Effector CD8-positive, alpha-beta T cell (primary cell): ENCODE measurements around the gene ANKRD10.
"Not testable (repeated sequence)": the region's sequence is repeated elsewhere in the genome, so short reads cannot be mapped to it uniquely, and the experiment has no call there.

Experiments used
- DNase-seq: peaks from one replicate; lab custom pipeline; 2025; lab: John Stamatoyannopoulos, UW

Gene ANKRD10

DNA sequence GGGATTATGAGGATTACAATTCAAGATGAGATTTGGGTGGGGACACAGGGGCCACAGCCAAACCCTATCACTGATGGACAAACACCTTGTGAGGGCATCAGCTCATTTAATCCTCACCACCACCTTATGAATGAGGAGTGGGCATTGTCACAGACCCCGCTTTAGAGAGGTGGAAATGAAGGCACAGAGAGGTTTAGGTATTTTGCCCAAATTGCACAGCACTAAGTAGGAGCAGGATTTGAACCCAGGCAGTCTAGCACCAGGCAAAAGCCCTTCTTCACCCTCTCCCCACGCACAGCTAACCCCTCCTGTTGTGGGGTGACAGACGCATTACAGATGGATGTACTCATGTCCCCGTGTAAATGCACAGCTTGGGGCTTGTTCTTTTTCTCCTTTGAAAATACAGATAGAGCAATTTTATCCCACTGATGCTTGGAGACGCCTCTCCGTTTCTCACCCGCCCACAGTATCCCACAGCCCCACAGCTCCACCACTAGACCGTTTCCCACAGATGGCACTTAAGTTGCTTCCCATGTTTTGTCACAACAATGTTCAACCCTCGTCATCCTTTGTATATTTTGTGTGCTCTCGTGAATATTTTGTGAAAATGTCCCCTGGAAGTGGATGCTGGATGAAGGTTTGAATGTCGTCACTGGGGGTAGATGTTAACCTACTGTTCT lies 48.2 kb downstream of the ANKRD10 start:
- no peak for DNase-seq

DNA sequence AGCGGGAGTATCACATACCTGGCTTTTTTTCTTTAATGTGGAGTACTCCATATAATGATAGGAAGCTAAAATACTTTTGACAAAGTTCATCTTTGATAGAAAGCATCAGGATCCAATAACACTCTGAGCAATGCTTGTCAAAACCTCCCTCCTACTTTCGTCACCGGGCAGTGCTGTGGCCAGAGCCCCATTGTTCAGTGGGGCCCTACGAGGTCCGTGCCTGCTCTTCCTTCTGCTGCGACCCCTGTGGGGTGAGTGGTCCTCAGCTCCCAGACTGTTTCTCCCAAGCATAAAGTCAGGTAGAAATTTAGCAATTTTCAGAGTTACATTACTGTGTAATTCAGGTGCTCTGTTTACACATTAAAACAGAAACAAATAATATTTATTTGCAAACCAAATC lies 51.2 kb downstream of the ANKRD10 start:
- DNase-seq, result no peak

DNA sequence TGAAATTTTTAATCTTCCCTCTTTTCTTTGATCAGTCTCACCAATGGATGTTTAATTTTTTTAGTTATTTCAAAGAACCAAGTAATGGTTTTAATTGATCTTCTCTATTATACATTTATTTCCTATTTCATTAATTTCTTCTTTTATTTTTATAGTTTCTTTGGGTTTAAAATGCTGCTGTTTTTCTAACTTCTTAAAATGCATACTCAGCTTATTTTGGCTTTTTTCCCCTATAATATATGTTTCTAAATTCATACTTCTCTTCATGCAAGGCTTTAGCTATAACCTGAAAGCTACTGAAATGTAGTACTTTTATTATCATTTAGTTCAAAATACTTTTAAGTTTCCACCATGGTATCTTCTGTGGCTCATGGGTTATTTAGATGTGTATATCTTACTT lies 53.9 kb downstream of the ANKRD10 start:
- no peak for DNase-seq

DNA sequence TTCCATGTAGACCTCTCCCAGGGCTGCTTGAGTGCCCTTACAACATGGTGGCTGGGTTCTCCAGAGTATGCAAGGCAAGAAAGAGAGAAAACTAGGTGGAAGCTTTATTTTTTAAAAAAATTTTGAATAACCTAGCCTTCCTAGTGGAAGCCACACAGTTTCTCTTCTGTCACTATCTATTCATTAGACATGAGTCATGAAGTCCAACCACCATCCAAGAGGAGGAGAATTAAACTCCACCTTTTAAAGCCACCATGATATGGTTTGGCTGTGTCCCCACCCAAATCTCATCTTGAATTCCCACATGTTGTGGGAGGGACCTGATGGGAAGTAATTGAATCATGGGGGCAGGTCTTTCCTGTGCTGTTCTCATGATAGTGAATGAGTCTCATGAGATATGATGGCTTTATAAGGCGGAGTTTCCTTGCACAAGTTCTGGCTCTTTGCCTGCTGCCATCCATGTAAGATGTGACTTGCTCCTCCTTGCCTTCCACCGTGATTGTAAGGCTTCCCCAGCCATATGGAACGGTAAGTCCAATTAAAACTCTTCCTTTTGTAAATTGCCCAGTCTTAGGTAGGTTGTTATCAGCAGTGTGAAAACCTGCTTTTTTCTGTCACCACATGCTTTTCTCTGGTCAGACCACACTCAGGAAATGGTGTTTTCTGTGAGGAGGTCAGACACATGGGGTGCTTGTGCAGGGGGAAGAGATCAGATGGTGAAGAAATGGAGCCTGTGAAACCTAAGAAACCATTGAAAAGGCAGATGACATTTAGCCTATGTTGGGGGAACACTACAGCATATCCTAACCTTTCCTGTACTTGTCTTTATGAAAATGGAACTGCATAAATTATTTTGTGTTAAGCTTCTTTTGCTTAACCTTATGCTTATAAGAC lies 57.7 kb downstream of the ANKRD10 start:
- DNase-seq, result no peak

DNA sequence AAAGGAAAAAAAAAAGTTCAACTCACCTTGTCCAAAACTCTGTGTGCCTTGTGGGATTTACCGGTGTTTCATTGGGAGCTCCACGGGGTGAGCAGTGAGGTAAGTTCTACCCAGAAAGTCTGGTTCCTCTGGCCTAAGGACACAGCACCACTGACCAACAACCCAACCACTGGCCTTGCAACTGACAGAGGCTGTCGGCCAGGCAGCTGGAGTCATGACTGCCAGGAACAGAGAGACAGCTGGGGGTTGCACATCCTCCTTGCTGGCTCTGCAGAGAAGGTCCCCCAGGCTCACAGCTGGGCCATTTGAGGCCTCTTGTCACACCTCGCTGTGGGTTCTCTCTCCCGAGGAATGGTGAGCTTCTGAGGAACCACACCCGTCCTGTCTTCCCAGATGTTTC lies 59.5 kb downstream of the ANKRD10 start:
- no peak for DNase-seq

DNA sequence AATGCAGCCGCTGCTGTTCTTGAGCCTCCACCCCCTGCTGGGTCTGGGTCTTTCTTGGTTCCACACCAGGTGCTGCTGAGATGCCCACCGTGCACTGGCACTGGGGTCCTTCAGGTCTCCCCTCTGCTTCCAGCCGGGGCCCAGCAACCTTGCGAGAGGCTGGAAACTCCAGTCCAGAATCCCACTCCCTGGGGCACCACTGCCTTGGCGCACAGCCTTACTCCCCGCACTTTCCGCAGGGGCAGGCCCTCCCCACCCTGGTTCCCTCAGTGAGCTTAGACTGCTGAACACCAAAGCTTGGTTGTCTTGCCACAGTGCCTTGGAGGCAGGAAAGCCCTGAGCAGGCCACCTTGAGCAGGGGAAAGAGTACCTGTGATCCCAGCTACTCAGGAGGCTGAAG lies 60.0 kb downstream of the ANKRD10 start:
- DNase-seq, result no peak

DNA sequence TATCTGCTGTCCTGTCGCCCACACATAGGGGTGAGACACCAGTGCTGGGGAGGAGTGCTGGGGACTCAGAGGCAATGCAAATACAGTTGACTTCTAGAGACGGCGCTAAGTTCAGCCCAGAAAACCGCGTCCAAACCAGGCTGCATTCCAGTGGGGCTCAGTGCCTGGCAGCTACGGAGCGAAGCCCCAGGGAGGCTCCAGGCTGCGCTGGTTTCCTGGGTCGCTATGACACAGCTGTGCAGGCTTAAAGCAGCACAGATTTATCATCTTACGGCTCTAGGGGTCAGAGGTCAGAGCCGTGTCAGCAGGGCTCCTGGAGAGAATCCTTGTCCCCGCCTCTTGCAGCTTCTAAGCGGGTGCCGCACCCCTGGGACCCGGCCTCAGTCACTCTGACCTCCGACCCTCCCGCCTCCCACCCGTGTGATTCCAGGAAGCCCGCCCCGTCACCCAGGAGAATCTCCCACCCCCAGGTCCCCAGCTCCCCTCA lies 61.6 kb downstream of the ANKRD10 start:
- no peak for DNase-seq

DNA sequence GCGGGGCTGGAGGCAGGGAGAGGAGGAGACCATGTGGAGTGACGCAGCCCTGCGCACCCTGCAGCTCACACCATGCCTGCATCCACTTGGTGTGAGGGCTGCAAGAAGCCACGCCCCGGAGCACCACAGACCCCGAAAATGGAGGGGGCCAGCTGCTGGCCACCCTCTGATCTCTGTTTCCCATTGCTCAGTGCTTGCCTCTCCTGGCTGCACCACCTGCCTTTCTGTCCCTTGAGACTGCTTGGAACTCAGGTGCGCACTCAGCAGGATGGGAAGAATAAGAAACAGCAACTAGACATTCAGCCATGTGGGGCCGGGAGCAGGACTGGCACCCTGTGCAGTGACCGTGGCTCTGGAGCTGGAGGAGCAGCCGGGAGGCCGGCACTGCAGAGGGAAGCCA lies 64.0 kb downstream of the ANKRD10 start:
- DNase-seq, result no peak

DNA sequence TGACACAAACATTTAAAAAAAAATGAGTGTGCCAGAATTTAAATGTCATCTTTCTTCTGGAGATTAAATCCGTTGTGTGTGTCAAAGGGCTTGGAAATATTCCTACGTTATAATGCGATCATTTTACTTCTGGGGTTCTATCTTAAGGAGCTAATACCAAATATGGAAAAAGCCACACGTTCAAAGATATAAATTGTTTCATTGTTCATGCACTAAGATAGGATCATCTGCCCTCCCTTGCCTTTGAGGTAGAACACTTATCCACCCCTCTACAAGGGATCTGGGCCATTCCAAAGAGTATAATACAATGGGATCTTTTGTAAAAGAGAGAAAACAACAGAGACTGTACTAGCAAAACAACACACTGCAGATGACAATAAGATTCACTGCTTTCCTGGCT lies 64.9 kb downstream of the ANKRD10 start:
- DNase-seq, result no peak

DNA sequence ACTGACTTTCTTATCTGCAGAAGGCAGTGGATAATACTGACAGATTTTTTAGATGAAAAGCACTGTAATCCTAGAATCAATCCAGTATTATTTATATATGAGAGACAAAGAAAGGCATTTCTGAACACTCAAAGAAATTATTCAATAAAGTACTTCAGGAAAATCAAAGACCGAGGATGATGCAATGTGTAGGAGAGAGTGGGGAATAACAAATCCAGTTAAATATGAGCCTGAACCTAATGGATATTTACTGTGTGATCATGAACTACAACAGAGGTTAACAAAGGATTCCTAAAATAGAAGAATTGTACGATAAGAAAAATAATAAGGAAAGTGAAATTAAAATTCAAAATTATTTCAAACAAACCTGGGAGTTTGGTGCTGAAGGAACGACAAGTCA lies 69.3 kb downstream of the ANKRD10 start:
- DNase-seq, result no peak

DNA sequence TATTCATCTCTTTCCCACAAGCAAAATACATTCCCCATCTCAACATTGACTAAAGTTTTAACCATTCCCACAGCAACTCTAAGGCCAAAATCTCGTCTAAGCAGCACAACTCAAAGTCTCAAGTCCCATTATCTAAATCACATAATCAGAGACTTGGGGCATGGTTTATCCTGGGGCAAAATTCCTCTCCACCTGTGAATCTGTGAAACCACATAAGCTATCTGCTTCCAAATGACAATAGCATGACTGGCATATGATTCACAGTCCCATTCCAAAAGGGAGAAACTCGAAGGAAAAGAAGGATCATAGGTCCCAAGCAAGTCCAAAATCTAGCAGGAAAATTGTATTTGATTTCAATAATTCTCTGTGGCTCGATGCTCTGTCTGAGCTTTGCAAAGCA lies 73.0 kb downstream of the ANKRD10 start:
- DNase-seq, result no peak

DNA sequence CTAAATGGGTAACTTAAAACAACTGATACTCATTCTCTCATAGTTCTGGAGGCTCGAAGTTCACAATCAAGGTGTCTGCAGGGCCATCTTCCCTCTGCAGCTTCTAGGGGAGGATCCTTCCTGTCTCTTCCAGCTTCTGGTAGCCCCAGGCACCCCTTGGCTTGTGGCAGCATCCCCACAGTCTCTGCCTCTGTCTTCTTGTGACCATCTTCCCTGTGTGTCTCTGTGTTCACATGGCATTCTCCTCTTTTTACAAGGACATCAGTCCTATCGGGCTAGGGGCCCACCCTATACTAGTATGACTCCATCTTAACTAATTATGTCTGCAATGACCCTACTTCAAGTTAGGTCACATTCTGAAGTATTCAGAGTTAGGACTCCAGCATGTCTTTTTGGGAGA lies 73.5 kb downstream of the ANKRD10 start:
- DNase-seq, result no peak

DNA sequence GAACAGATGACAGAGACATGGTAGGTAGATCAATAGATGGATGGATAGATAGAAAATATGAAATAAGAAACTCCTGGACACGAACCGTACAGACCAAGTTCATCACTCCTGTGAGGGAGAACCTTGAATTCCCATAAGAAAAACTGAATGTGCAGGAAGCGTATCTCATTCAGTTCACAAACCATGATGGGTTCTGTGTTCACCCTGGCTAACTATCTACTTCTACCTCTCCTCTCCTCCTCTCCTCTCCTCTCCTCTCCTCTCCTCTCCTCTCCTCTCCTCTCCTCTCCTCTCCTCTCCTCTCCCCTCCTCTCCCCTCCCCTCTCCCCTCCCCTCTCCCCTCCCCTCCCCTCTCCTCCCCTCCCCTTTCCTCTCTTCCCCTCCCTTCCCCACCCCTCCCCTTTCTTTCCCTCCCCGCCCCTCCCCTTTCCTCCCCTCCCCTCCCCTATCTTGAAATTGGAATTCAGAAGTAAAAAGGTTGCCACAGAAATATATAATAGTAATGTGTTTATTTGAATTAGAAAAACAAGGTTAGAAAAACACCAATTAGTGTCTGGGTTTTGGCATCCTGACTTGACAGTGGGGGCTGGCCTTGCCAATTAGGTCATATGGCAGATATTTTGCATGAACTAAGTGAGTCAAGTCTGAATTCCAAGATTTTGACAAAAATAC lies 75.9 kb downstream of the ANKRD10 start:
- no peak for DNase-seq

DNA sequence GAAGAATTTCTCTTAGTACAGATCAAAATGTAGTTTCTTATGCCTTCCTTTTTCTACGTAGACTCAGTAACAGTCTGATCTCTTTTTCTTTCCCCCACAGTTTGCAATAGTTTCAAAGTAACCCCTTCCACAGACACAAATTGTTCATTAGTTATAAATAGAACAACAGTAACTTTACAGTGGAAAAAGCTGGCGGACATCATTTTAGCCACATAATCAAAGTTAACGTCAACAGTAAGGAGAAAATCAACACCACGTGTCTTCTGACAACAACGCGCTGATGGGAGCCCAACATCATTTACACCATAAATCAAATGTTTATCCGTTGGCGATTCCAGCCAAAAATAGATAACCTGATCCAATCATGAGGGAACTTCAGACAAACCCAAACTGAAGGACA lies 76.8 kb downstream of the ANKRD10 start:
- no peak for DNase-seq

DNA sequence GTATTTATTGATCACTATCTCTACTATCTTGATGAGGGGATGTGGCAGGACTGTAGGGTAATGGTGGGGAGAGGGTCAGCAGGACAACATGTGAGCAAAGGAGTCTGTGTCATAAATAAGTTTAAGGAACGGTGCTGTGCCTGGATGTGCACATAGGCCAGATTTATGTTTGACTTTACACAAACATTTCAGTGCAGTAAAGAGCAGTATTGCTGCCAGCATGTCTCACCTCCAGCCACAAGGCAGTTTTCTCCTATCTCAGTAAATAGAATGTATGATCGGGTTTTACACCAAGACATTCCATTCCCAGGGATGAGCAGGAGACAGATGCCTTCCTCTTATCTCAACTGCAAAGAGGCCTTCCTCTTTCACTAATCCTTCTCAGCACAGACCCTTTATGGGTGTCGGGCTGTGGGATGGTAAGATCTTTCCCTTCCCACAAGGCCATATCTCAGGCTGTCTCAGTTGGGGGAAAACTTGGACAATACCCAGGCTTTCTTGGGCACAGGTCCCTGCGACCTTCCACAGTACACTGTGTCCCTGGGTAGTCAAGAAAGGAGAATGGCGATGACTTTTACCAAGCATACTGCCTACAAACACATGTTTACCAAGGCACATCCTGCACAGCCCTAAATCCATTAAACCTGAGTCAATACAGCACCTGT lies 77.3 kb downstream of the ANKRD10 start:
- not testable (repeated sequence) for DNase-seq

DNA sequence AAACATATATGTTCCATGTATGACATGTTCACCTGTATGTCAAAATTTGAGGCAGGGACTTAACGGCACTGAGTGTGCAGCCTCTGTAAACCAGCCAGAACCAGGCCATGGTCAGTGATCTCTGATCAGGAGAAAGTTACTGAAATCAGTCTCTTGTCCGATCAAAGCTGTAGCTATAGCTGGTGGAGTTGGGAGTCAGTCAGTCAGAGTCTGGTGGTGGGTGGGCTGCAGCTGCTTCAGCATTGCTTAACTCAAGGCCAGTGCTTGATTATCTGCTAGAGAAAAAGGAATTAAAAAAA lies 78.3 kb downstream of the ANKRD10 start:
- no peak for DNase-seq

DNA sequence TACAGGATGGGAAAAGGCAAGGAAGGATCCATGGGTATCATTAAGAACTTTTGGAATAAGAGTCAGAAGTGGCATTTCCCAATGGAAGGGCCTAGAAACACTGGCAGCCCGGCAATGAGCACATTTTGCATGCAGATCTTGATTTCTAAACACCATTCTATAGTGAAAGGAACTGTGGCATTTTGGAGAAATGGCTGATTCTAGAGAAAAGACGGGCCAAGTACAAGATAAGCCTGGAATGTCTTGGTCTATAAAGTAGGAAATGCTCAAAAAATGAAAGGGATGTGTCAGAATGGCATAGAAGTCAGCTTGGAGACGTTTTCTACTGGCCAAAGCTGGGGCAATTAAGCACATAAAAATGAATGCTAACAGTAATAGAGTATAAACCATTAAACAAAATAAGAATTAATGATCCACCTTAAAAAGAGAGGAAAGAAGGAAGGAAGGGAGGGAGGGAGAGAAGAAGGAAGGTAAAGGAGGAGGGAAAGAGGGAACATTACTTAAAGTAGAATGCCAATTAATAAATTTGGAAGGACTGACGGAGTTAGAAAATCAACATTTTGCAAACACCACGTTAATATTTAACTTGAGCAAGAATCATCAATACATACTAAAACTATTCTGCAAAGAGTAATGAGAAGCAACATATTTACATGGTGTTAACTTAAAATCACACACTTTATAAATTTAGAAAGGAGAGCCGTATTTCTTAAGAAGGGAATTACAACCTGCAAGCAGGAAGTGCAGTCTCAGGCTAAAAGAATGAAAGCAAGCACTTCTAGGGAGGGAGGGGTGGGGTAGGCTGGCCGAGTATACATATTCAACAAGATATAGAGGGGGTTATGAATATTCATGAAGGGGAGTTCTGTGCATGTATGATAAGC lies 78.9 kb downstream of the ANKRD10 start:
- DNase-seq, result no peak

DNA sequence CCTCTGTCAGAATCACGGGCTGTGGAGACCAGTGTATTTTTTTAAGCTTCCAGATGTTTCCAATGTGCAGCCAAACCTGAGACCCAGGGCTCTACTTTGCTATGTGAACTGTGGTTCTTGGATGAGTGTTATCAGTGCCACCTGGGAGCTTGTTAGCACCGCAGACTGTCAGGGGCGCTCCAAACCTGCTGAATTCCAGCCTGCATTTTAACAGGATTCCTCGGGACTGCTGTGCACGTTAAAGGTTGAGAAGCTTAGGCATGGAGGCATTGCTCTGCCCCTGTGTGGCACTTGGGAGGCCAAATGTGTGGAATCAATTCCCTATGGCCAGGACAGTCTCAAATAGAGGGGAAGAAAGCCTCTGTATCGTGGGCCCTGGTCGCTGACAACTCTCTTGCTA lies 80.3 kb downstream of the ANKRD10 start:
- no peak for DNase-seq

DNA sequence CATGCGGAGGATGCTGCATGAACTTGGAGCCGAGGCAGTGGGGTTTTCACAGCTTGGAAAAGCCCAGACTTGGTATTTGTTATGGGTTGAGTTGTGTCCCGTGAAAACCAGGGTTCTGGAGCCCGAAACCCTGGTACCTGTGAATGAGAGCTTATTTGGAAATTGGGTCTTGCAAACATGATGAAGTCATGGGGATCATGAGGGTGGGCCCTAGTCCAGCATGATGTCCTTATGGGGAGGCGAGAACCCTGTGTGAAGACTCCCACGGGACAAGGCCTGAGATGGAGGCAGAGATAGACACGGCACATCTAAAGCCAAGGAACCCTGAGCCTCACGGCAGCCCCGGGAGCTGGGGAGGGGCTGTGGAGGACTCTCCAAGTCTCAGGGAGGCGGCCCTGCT lies 82.3 kb downstream of the ANKRD10 start:
- no peak for DNase-seq

DNA sequence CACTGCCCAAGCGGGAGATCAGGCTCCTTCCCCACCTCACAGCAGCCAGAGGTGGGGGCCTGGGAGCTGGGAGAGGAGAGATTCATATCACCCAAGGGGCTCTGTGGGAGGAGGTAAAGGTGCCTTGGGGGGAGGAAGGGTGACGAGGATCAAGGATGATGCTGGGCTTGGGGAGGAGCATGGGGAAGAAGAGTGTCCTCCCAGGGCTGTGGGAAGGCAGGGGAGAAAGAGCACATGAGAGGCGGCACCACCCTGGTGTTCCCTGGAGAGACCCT lies 82.7 kb downstream of the ANKRD10 start:
- no peak for DNase-seq

DNA sequence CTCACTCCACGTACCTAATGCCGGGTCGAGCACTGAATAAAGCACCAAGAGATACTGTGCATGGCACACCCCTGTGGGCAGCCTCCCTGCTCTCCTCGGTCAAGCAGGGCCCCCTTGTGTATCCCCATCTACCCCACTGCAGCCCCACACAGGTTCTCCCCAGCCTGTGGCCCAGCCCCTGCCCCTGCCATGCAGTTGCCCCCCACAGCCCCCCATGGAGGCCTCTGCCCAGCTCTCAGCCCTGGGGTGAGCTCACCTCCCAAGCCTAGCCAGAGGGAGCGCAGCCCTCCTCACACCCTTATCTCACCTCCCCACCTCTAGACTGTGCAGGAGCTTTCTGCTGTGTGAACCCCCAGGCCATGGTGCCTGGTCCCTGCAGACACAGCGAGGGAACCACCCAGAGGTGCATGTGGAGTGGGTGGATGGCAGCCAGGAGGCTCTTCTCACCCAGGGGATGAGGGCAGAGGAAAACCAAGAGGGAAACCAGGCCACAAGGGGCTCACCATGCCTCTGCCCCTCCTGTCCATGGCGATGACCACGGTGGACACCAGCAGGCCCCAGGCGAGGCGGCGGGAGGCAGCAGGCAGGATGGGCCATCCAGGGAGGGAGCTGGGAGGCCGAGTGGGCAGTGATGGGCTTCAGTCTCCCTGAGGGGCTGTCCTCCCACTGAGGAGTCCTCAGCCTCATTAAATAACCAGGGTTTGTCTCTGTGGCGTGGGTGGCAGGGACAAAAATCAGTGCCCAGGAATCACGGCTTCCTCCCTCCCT lies 83.2 kb downstream of the ANKRD10 start:
- DNase-seq, result no peak
